Neural cell (in vitro differentiated cells): ENCODE results near the gene DNMT3A. TPM values are rescaled to one million over a fixed set of nuclear protein-coding genes. Genes with fewer than 3 reads are reported as not detected.

Source experiments
- H2AFZ ChIP-seq: fragments of 200-600, 300-800 bp; sonication (generic), shearing (Covaris generic); 2 replicates; pipeline ENCODE4 v1.6.0; 2014; ENCODE audit warnings: low read depth, mild to moderate bottlenecking, antibody characterized with exemption, low read length, moderate library complexity
- H3F3A ChIP-seq: fragments of 200-600 bp; shearing (Covaris generic); 2 replicates; pipeline ENCODE4 v1.6.1; 2016; ENCODE audit warnings: mild to moderate bottlenecking, moderate library complexity, mixed read lengths, antibody characterized with exemption, low read length; ENCODE audit not compliant: insufficient read depth, poor library complexity, severe bottlenecking
- H3K27ac ChIP-seq: fragments of 200-600, 300-800 bp; sonication (generic), shearing (Covaris generic); 2 replicates; pipeline ENCODE4 v1.5.1; 2014; ENCODE audit warnings: mild to moderate bottlenecking, low read length, moderate library complexity
- H3K27me3 ChIP-seq: fragments of 300-800, 200-600 bp; sonication (generic), shearing (Covaris generic); 2 replicates; pipeline ENCODE4 v1.6.0; 2014; ENCODE audit warnings: mild to moderate bottlenecking, low read depth, low read length, moderate library complexity; ENCODE audit not compliant: insufficient read depth
- H3K36me3 ChIP-seq: fragments of 300-800, 200-600 bp; sonication (generic), shearing (Covaris generic); 2 replicates; pipeline ENCODE4 v1.5.1; 2014; ENCODE audit warnings: mild to moderate bottlenecking, antibody characterized with exemption, low read length, moderate library complexity; ENCODE audit not compliant: insufficient read depth
- H3K4me2 ChIP-seq: fragments of 300-800, 200-600 bp; sonication (generic), shearing (Covaris generic); 2 replicates; pipeline ENCODE4 v1.6.0; 2014; ENCODE audit warnings: mild to moderate bottlenecking, low read length
- H3K4me3 ChIP-seq: fragments of 300-800, 200-600 bp; sonication (generic), shearing (Covaris generic); 2 replicates; pipeline ENCODE4 v1.5.1; 2014; ENCODE audit warnings: mild to moderate bottlenecking, low read length, moderate library complexity
- H3K79me2 ChIP-seq: fragments of 200-600 bp; shearing (Covaris generic); replicated peaks from 2 replicates; pipeline ENCODE4 v1.6.0; 2014; ENCODE audit warnings: mild to moderate bottlenecking, low read length, moderate library complexity; ENCODE audit not compliant: insufficient read depth
- H3K9ac ChIP-seq: fragments of 300-800, 200-600 bp; sonication (generic), shearing (Covaris generic); 2 replicates; pipeline ENCODE4 v1.6.1; 2016; ENCODE audit warnings: mild to moderate bottlenecking, low read length, mixed read lengths
- H3K9me2 ChIP-seq: fragments of 200-600 bp; shearing (Covaris generic); 2 replicates; pipeline ENCODE4 v1.6.1; 2016; ENCODE audit warnings: mild to moderate bottlenecking, low read length, mixed read lengths; ENCODE audit not compliant: insufficient read depth
- H3K9me3 ChIP-seq: fragments of 200-600, 300-800 bp; sonication (generic), shearing (Covaris generic); 2 replicates; pipeline ENCODE4 v1.6.1; 2016; ENCODE audit warnings: mild to moderate bottlenecking, mixed run types, low read length, moderate library complexity, mixed read lengths
- H4K20me1 ChIP-seq: fragments of 200-600 bp; shearing (Covaris generic); 2 replicates; pipeline ENCODE4 v1.6.1; 2016; ENCODE audit warnings: mild to moderate bottlenecking, mixed run types; ENCODE audit not compliant: insufficient read depth
- CTCF ChIP-seq: fragments of 450-650 bp; IDR thresholded peaks from 2 replicates; pipeline ENCODE4 v1.5.1; 2014; ENCODE audit warnings: antibody characterized with exemption, mild to moderate bottlenecking, moderate library complexity; ENCODE audit not compliant: poor library complexity, severe bottlenecking
- EP300 ChIP-seq: fragments of 450-650 bp; conservative IDR thresholded peaks from 2 replicates; pipeline ENCODE4 v1.6.1; 2014; ENCODE audit warnings: antibody characterized with exemption, mild to moderate bottlenecking, moderate library complexity; ENCODE audit not compliant: poor library complexity, severe bottlenecking
- EZH2 ChIP-seq: fragments of 200-600, 300-800 bp; shearing (Covaris generic), sonication (generic); IDR thresholded peaks from 2 replicates; pipeline ENCODE4 v1.6.1; 2014; ENCODE audit warnings: antibody characterized with exemption, low read length, borderline replicate concordance, mild to moderate bottlenecking; ENCODE audit not compliant: insufficient read depth, poor library complexity, severe bottlenecking
- MXI1 ChIP-seq: fragments of 450-650 bp; conservative IDR thresholded peaks from 2 replicates; pipeline ENCODE4 v1.6.1; 2014; ENCODE audit warnings: antibody characterized with exemption, mild to moderate bottlenecking; ENCODE audit not compliant: poor library complexity, severe bottlenecking
- POLR2AphosphoS5 ChIP-seq: IDR thresholded peaks from 2 replicates; pipeline ENCODE4 v1.6.1; 2012
- RAD21 ChIP-seq: fragments of 450-650 bp; conservative IDR thresholded peaks from 2 replicates; pipeline ENCODE4 v1.6.1; 2014; ENCODE audit warnings: antibody characterized with exemption, mild to moderate bottlenecking, moderate library complexity
- REST ChIP-seq: IDR thresholded peaks from 2 replicates; pipeline ENCODE4 v1.6.1; 2012; ENCODE audit warnings: borderline replicate concordance
- SMC3 ChIP-seq: fragments of 450-650 bp; conservative IDR thresholded peaks from 2 replicates; pipeline ENCODE4 v1.6.1; 2014; ENCODE audit warnings: antibody characterized with exemption, mild to moderate bottlenecking, moderate library complexity; ENCODE audit not compliant: poor library complexity
- TAF1 ChIP-seq: IDR thresholded peaks from 2 replicates; pipeline ENCODE4 v1.6.1; 2012; ENCODE audit warnings: low read depth
- polyA plus RNA-seq: library from polyadenylated mRNA; depleted of rRNA; stranded (reverse); fragments of >200 nt; gene quantifications from 2 replicates; pipeline ENCODE4 v1.2.3, GENCODE V29; 2014

Gene DNMT3A
- polyA plus RNA-seq, 1 donor from 2014 or later: 33.0 TPM

- Histone ChIP-seq H3K36me3 (no peaks in the 10 kb centered on the region), H3K79me2 (peaks cover 28% of the 10 kb centered on the region), H3K9ac (peak overlapping the region; percentile 93)
Observed at GRCh38 chr2:25250331-25251070, 91.2 kb downstream of the DNMT3A start.

GRCh38 chr2:25249785-25250184, 91.9 kb downstream of the DNMT3A start:
- peaks cover 28% of the 10 kb centered on the region for H3K79me2 ChIP-seq
- H3K9ac ChIP-seq: peak overlapping the region; percentile 93

More at GRCh38 chr2:25250331-25251070, 91.2 kb downstream of the DNMT3A start:
- H3K4me2 ChIP-seq: peak overlapping the region; percentile 70
- TF ChIP-seq EZH2 (no peak), MXI1 (peak; percentile 40)
- peak overlapping the region; percentile 88 for H3K4me3 ChIP-seq
- H2AFZ ChIP-seq: no peak overlapping the region
- H3K27ac ChIP-seq: peak overlapping the region; percentile 93
- H3K27me3 ChIP-seq: no peaks in the 10 kb centered on the region
- no peaks in the 10 kb centered on the region for H3K9me2 ChIP-seq
- no peaks in the 10 kb centered on the region for H4K20me1 ChIP-seq
- no peaks in the 10 kb centered on the region for H3F3A ChIP-seq
- H3K9me3 ChIP-seq: no peaks in the 10 kb centered on the region

More at GRCh38 chr2:25249785-25250184, 91.9 kb downstream of the DNMT3A start:
- Histone ChIP-seq H4K20me1 (no peaks in the 10 kb centered on the region), H3K9me2 (no peaks in the 10 kb centered on the region), H2AFZ (no peak overlapping the region), H3K36me3 (no peaks in the 10 kb centered on the region), H3K9me3 (no peaks in the 10 kb centered on the region), H3K4me3 (peak overlapping the region; percentile 88), H3F3A (no peaks in the 10 kb centered on the region), H3K4me2 (peak overlapping the region; percentile 70), H3K27ac (peak overlapping the region; percentile 93), H3K27me3 (no peaks in the 10 kb centered on the region)
- no peak for TF ChIP-seq REST
- TF ChIP-seq EP300: no peak
- no peak for TF ChIP-seq CTCF
- TF ChIP-seq TAF1: no peak
- TF ChIP-seq EZH2: no peak
- no peak for TF ChIP-seq SMC3
- no peak for TF ChIP-seq MXI1
- TF ChIP-seq RAD21: no peak
- TF ChIP-seq POLR2AphosphoS5: no peak
